ENCODE data around the gene AGAP1.

GRCh38 chr2:236046715-236047114 lies 552.9 kb downstream of the AGAP1 start:
- TF ChIP-seq CTCF (IDR thresholded peaks at IDR 0.05) (no peak), POLR2A (IDR thresholded peaks at IDR 0.05) (no peak)
